Upper lobe of left lung (tissue), 6 donors: Measurements from ENCODE around the gene GFAP. TPM values are rescaled to one million over a fixed set of nuclear protein-coding genes. Genes with fewer than 3 reads are reported as not detected.

Source experiments
- ATAC-seq, 2 donors: fragments of 200-7000 bp; cut with Tn5 transposase; one replicate each; pipeline ENCODE4 v1.9.1; 2022; ENCODE audit warnings: mild to moderate bottlenecking in 2 of 2, moderate library complexity in 2 of 2; ENCODE audit not compliant: low FRiP score in 2 of 2
- DNase-seq, 2 donors: peaks; one replicate each; pipeline ENCODE4 v3.0.0-alpha.2; 2019 to 2020
- H3K27ac ChIP-seq, 4 donors: fragments of 200-600 bp; sonication (generic); one replicate each; pipeline ENCODE4 v1.5.1; 2016 to 2019
- H3K27me3 ChIP-seq, 4 donors: fragments of 200-600 bp; sonication (generic); one replicate each; pipeline ENCODE4 v1.5.1; 2017 to 2019
- H3K36me3 ChIP-seq, 4 donors: fragments of 200-600 bp; sonication (generic); one replicate each; pipeline ENCODE4 v1.5.1; 2016 to 2019
- H3K4me1 ChIP-seq, 4 donors: fragments of 200-600 bp; sonication (generic); one replicate each; pipeline ENCODE4 v1.5.1; 2018 to 2019
- H3K4me3 ChIP-seq, 4 donors: fragments of 200-600 bp; sonication (generic); one replicate each; pipeline ENCODE4 v1.5.1; 2017 to 2019; ENCODE audit warnings: mild to moderate bottlenecking in 2 of 4, moderate library complexity in 1 of 4
- H3K9me3 ChIP-seq, 4 donors: fragments of 200-600 bp; sonication (generic); one replicate each; pipeline ENCODE4 v1.5.1; 2018 to 2019
- CTCF ChIP-seq, 6 experiments: fragments of 450-650 bp in 4 of 6; fragments of 200-600 bp in 2 of 6; sonication (generic) in 2 of 6; IDR thresholded peaks; one replicate each; pipeline ENCODE4 v1.5.1; 2016 to 2019; ENCODE audit warnings: antibody characterized with exemption in 6 of 6
- EP300 ChIP-seq, 4 donors: sonication (generic); formaldehyde crosslinking; IDR thresholded peaks; one replicate each; pipeline ENCODE4 v1.5.1; 2017; ENCODE audit warnings: antibody characterized with exemption in 4 of 4, control low read depth in 2 of 4
- POLR2A ChIP-seq, 4 donors: fragments of 450-650 bp; IDR thresholded peaks; one replicate each; pipeline ENCODE4 v1.5.1; 2016 to 2017; ENCODE audit warnings: antibody characterized with exemption in 4 of 4, mild to moderate bottlenecking in 2 of 4
- POLR2AphosphoS5 ChIP-seq, 2 donors: sonication (generic); formaldehyde crosslinking; IDR thresholded peaks; one replicate each; pipeline ENCODE4 v1.5.1; 2017; ENCODE audit warnings: antibody characterized with exemption in 2 of 2
- WGBS, 2 donors: methylation state at CpG; one replicate each; pipeline ENCODE4 v1.1.5; 2017 to 2018; 5-methylcytosine and 5-hydroxymethylcytosine counted together
- total RNA-seq, 6 donors: library from RNA; depleted of rRNA in 4 of 6; stranded (reverse); fragments of >200 nt in 4 of 6; gene quantifications; one replicate each; pipeline versions ENCODE4 v1.1.0 to v1.2.1, GENCODE V29; 2016 to 2021
- donor health status: DM: no; HTN: no; CAD: no; lungs with moderate emphysema.
- donor health status: DM: no; HTN: yes; CAD: no; lungs with severe emphysema.

GFAP gene
- total RNA-seq, 6 donors from 2014 or later: not detected

- DNase-seq: no peak
- TF ChIP-seq POLR2A (IDR thresholded peaks at IDR 0.05): no peak
- no peak for TF ChIP-seq EP300 (IDR thresholded peaks at IDR 0.05)
- TF ChIP-seq POLR2AphosphoS5 (IDR thresholded peaks at IDR 0.05): no peak
- TF ChIP-seq CTCF (IDR thresholded peaks at IDR 0.05): no peak
- H3K27ac ChIP-seq: no peak overlapping the region
- ATAC-seq: no peak
- 85 to 87% methylated on average over 8 to 9 of the region's 9 CpGs for WGBS, 2 donors
- no peak overlapping the region for H3K4me3 ChIP-seq
- H3K27me3 ChIP-seq: no peaks in the 10 kb centered on the region
- H3K9me3 ChIP-seq: no peaks in the 10 kb centered on the region
- H3K4me1 ChIP-seq: peaks cover 6 to 13% (median 7%) of the 10 kb centered on the region in 4 donors
- no peaks in the 10 kb centered on the region for H3K36me3 ChIP-seq
These were observed 10.0 kb downstream of the GFAP start for GRCh38 chr17:44905006-44906000.

- H3K4me1 ChIP-seq: peaks cover 12 to 20% (median 14%) of the 10 kb centered on the region in 4 donors
- ATAC-seq (no peak), DNase-seq (no peak)
- no peaks in the 10 kb centered on the region for H3K9me3 ChIP-seq
- WGBS, 2 donors: 93 to 97% methylated on average over 10 to 35 of the region's 35 CpGs
- H3K4me3 ChIP-seq: no peak overlapping the region
- H3K27ac ChIP-seq: no peak overlapping the region
- TF ChIP-seq EP300 (IDR thresholded peaks at IDR 0.05): no peak
- no peak for TF ChIP-seq CTCF (IDR thresholded peaks at IDR 0.05)
- no peak for TF ChIP-seq POLR2AphosphoS5 (IDR thresholded peaks at IDR 0.05)
- TF ChIP-seq POLR2A (IDR thresholded peaks at IDR 0.05): no peak
- H3K36me3 ChIP-seq: no peaks in the 10 kb centered on the region
- no peaks in the 10 kb centered on the region for H3K27me3 ChIP-seq
These were observed 11.0 kb downstream of the GFAP start for GRCh38 chr17:44904001-44904984.

- peaks cover 17 to 25% (median 20%) of the 10 kb centered on the region in 4 donors for H3K4me1 ChIP-seq
- H3K27ac ChIP-seq: no peak overlapping the region
- no peaks in the 10 kb centered on the region for H3K36me3 ChIP-seq
- H3K4me3 ChIP-seq: no peak overlapping the region
- ATAC-seq: no peak
- no peaks in the 10 kb centered on the region for H3K27me3 ChIP-seq
- DNase-seq: no peak
- TF ChIP-seq POLR2AphosphoS5 (IDR thresholded peaks at IDR 0.05) (no peak), EP300 (IDR thresholded peaks at IDR 0.05) (no peak), POLR2A (IDR thresholded peaks at IDR 0.05) (no peak), CTCF (IDR thresholded peaks at IDR 0.05) (no peak)
- H3K9me3 ChIP-seq: no peaks in the 10 kb centered on the region
- 66 to 85% methylated on average over 8 of the region's 8 CpGs for WGBS, 2 donors
These were observed 12.2 kb downstream of the GFAP start for GRCh38 chr17:44903012-44903685.

GRCh38 chr17:44902135-44902760 is 13.1 kb downstream of the GFAP start:
- no peaks in the 10 kb centered on the region for H3K27me3 ChIP-seq
- H3K9me3 ChIP-seq: no peaks in the 10 kb centered on the region
- no peak overlapping the region for H3K4me3 ChIP-seq
- no peak for TF ChIP-seq POLR2A (IDR thresholded peaks at IDR 0.05)
- TF ChIP-seq CTCF (IDR thresholded peaks at IDR 0.05): no peak
- no peak for TF ChIP-seq EP300 (IDR thresholded peaks at IDR 0.05)
- no peak for TF ChIP-seq POLR2AphosphoS5 (IDR thresholded peaks at IDR 0.05)
- no peak for ATAC-seq
- no peak overlapping the region for H3K27ac ChIP-seq
- 87 to 89% methylated on average over 10 to 13 of the region's 17 CpGs for WGBS, 2 donors
- H3K36me3 ChIP-seq: no peaks in the 10 kb centered on the region
- DNase-seq: peak in 1 of 2 donors; percentile 63
- peaks cover 25 to 30% (median 28%) of the 10 kb centered on the region in 4 donors for H3K4me1 ChIP-seq
